DMS79 treated with DMSO at 0.1 percent for 48 hours (cell line): ENCODE data around the gene WFDC1.

Source experiments
- DNase-seq: peaks from one replicate; lab custom pipeline; 2025; lab: John Stamatoyannopoulos, UW

WFDC1 gene

DNA sequence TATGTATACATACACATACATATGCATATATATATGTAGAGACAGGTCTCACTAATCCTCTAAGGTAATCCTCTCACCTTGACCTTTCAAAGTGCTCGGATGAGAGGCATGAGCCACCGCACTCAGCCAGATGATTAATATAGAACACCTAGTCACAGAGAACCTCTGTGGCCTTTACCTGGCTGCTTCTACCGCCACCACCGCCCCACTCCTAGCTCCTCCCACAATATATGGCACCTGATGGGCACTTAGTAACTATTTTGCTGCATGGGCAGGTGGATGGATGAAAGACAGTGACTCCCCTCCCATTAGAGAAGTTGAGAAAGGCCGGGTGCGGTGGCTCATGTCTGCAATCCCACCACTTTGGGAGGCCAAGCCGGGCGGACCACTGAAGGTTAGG lies 57.0 kb downstream of the WFDC1 start:
- no peak for DNase-seq

DNA sequence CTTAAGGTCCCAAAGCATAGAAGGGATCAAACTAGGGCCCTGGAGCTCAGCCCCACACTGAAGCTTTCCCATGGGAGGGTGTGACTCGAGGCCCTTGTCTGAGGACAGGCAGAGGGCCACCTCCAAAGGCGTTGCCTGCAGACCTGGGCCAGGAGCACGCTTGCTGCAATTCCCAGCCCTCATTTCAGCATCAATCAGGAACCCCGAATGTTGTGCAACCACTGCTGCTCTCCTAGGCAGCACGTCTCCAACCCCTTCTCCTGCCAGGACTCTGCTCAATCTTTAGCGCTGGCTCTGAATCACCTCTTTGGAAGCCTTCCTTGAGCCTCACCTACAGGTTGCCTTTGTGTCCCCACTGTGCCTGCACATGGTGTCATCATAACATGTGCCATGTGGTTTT lies 59.6 kb downstream of the WFDC1 start:
- no peak for DNase-seq

DNA sequence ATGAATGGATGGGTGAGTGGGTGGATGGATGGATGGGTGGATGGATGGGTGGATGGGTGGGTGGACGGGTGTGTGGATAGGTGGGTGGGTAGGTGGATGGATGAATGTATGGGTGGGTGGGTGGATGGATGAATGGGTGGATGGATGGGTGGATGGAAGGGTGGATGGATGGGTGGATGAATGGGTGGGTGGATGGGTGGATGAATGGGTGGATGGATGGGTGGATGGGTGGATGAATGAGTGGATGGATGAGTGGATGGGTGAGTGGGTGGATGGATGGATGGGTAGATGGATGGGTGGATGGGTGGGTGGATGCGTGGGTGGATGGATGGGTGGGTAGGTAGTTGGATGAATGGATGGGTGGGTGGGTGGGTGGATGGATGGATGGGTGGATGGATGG lies 60.5 kb downstream of the WFDC1 start:
- no peak for DNase-seq

DNA sequence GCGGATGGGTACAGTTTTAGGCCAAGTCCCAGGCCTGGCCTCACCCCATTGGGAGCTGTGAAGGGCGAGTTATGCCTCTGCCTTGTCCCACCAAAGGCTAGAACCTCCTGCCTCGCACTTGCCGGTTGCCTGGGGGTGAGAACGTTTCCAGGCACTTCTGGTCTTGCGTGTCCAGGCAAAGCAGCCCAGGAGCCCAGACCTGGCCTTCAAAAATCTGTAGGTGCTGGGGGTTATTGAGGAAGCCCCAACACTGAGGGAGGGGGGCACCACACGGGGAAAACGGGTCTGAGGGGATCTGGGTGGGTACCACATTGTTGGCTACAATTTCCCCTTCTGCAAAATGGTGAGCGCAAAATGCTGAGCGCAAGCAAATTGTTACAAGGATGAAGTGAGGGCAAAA lies 61.5 kb downstream of the WFDC1 start:
- no peak for DNase-seq

DNA sequence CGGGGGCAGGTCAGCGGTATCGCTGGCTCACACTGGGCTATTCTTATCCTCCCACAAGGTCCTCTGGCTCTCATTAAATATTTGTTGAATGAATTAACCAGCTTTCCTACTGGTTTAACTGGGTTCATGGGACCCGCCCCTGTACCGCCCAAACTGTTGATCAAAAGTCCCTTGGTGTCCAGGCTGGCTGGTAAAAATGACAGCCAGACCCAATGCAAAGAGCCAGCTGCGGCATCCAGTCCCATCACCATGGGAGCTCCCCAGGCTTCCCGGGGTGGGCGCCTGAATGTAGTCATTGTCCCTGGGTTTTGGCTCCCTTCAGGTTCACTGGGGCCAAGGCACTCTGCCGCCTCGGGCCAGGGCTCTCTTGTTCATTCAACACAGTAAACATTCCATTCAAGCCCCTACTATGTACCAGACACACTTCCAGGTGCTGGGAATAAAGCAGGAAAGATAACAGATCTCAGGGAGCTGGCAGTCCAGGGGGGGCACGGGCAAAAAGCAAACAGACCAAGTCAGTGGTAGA lies 62.0 kb downstream of the WFDC1 start:
- DNase-seq: no peak

DNA sequence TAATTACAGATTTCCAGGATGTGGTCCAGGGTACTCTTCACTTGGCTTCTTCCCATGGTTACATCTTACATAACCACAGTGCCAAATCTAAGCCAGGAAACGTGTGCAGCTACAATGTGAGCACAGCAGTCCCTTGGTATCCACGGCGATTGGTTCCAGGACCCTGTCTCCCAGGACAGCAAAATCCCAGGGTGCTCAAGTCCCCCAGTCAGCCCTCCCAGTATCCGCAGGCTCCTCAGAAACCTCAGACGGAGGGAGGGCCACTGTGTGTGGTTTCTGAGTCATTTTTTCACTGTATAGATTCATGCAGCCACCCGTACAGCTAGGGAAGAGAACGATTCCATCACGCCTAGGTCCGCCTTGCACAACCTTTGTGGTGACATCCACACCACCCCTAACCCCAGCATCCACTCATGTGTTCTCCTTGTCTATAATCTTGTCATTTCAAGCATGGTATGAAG lies 62.5 kb downstream of the WFDC1 start:
- no peak for DNase-seq

DNA sequence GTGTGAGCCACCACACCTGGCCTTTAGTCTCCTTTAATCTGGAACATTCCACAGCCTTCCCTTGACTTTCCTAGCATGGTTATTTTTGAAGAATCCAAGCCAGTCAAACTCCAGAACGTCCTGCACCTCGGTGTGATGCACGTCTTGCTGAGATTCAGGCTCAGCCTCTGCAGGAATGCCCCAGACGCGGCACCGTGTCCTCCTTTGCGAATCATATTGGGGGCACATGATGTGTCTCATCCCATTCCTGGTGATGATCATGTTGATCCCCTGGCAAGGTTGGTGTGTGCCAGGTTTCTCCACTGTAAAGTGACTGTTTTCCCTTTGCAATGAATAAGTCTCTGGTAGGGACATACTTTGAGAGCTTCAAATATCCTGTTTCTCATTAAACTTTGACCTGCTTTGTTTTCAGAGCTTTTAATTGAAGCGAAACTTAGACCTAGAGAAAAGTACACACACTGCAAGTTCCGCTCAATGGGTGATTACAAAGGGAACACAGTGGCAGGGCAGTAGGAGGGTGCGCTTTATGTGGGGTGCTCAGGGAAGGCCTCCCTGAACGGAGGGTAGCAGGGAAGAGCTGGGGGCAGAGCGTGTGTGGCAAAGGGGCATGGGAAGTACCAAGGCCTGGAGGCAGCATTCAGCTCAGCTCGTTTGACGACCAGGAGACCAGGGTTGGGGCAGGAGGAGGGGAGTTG lies 64.1 kb downstream of the WFDC1 start:
- DNase-seq: no peak

DNA sequence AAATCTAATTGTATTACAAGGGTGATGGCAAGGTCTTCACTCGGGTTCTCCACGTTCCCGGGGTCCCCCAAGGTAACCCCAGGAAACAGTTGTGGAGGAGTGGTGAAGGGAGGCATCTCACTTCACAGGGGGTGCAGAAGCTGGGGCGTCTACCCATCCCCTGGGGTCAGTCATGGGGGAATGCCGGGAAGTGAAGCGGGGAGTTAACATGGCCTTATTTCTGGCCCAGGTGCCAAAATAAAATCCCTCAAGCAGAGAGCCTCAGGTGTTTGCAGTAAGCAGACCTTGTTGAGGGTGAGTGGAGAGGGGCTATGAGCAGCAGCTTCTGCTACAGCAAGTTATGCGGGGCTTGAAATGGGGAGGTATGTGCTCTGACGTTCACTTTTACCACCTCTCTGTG lies 64.6 kb downstream of the WFDC1 start:
- DNase-seq: no peak

DNA sequence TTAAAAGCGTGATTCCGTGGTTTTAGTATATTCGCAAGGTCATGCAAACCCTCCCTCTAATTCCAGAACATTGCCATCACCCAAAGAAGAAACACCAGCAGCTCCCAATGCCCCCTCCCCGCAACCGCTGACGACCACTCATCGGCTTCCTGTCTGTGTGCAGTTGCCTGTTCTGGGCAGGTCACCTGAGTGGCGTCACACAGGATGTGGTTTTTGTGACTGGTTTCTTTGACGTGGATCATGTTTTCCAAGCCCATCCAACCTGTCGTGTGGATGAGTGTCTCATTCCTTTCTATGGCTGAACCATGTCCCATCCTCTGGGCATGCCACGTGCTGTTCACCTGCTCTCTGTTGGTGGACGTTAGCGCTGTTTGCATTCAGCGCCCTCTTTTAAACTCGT lies 65.5 kb downstream of the WFDC1 start:
- no peak for DNase-seq

DNA sequence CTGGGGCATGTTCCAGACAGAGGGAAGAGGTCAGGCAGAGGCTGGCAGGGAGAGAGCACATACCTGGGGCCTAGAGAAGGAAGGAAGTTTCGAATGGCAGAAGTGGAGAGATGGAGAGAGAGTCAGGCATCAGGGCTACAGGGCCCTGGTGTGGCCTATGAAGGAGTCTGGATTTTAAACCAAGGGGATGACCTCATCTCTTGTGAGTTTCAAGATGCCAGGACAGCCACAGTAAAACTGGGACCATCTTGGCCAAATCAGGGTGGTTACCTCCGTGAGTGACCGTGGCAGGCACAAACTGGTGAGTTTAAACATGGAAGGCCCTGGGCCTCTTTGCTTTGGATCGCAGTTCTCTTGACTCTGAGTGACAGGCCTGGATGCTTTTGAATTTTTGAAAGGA lies 66.1 kb downstream of the WFDC1 start:
- no peak for DNase-seq

DNA sequence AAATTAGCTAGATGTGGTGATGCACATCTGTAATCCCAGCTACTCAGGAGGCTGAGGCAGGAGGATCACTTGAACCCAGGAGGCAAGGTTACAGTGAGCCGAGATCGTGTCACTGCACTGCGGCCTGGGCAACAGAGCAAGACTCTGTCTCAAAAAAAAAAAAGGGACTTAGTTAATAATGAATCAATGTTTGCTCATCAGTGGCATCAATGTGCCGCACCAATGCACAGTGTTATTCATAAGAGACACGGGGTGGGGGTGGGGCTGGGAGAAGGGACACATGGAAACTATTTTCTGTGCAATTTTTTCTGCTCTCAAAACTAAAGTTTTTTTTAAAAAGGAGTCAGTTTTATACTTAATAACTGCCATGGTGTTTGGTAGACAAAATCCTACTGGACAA lies 66.9 kb downstream of the WFDC1 start:
- DNase-seq: no peak

DNA sequence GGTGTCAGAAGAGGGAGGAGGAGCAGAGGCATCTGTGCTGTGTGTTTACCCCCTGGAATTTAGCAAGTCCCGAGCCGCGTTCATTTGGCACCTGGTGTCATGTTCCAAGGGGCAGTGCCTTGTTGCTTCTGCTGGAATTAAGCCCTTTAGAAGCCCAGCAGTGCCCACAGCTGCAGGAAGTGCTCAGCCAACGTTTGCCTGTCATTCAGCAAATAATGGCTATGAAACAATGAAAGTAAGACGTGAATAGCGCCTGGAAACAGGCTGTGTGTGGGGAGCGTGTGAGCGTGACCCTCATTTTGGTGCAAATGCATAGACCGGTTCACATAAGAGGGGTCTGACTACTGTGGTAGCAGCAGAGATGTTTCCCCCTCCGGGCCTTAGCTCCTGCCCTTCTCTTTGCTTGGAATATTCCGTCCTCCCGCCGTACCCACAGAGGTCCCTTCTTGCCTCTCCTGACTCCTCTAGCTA lies 67.8 kb downstream of the WFDC1 start:
- DNase-seq: no peak

DNA sequence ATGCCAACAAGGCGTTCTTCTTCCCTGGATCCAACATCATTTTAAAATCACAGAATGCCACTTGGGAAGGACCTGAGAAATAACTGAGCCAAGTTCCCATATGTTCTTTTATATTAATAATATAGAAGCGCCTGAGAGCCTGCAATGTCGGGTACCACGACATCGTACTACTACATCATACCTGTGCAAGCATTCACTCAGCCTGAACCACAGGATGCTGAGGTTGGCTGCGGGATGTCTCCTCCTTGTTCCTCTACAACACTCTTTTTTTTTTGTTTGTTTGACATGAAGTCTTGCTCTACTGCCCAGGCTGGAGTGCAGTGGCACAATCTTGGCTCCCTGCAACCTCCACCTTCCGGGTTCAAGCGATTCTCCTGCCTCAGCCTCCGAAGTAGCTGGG lies 71.5 kb downstream of the WFDC1 start:
- no peak for DNase-seq

DNA sequence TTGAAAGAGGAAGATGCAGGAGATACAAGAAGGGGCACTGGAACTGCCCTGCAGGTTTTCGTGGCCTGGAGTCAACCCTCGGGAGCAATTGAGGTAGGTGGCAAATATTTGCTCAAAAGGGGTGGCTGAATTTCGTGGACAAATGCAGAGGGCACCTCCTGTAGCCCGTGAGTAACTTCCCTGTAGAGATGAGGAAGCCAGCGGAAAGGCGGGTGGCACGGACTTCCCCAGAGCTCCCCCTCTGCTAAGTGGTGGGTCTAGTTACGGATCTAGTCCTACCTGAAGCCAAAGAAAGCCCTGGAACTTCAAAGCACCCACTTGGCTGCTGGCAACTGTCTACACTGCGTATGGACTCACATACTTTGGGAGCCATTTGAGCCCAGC lies 72.6 kb downstream of the WFDC1 start:
- no peak for DNase-seq

DNA sequence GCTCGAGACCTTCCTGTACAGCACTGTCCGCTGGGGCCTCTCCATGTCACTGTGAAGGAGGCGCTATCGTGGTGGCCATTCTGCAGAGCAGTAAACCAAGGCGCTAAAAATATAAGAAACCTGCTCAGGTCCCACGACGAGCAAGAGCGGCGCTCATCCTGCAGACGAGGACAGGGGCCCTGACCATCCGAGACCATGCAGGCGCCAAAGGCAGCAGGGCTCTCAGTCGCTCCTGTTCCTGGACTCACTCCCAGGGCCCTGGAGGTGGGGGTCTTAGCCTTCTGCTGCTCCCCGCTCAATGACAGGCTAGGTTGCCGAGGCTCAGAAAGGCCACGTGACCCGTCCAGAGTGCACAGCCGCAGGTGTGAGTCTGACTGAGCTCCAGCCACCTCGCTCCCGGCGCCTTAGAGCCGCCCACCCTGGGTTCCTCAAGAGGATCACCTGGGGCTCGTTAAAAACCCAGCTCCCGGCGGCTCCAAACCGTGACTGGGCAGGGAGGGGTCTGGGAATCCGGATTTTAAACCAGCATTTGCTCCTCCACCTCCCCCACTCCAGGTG lies 73.2 kb downstream of the WFDC1 start:
- peak; percentile 61 for DNase-seq

DNA sequence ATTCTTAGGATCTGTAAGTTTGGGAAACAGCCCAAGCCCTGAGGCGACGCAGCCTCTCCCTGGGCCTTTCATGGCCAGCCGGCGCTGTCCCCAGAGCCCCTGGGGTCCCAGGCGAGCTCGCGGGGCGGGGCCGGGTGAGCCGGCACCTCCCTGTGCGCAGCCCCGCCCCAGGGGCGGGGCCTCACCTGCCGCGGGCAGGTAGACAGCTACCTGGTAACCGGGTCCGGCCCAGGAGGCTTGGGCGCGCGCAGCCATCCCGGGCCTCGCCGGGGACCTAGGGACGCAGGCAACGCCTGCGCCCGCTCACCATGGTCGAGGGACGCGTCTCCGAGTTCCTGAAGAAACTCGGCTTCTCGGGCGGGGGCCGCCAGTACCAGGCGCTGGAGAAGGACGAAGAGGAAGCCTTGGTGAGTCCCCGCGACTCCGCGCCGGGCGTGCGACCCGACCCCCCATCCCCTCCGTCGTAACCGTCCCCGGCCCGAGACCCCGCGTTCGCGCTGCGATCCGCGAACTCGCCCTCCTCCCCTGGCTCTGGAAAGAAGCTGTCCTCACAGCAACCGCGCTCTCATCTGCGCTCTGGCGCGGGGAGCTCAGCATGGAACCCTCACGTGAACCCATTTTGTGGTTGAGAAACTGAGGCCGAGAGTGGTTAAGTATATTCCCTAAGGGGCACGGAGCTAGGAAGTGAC lies 73.8 kb downstream of the WFDC1 start, which contains the start of gene ATP2C2:
TSS of gene ATP2C2 (plus strand) at position 231 of the 689 bp plus-strand sequence. CDS start at position 309, 78 bp downstream.
- peak; percentile 61 for DNase-seq

DNA sequence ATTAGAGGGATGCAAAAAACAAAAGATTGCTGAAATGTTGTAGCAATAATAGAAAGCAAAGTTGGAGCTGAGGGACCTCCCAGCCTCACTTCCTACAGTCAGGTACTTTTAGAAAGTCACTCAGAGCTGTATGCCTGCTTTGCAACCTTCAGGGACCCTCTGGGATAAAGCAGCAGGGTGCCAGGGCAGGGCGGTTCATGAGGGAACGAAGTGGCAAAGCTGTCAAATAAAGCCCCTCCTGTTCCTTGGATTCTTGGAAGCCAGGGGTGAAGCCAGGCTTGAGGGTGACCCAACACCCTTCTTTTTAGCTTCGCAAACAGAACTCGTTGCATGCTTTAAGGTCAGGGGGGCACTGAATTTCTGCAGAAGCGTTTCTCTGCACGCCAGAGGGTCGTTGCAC lies 74.4 kb downstream of the WFDC1 start:
- no peak for DNase-seq

DNA sequence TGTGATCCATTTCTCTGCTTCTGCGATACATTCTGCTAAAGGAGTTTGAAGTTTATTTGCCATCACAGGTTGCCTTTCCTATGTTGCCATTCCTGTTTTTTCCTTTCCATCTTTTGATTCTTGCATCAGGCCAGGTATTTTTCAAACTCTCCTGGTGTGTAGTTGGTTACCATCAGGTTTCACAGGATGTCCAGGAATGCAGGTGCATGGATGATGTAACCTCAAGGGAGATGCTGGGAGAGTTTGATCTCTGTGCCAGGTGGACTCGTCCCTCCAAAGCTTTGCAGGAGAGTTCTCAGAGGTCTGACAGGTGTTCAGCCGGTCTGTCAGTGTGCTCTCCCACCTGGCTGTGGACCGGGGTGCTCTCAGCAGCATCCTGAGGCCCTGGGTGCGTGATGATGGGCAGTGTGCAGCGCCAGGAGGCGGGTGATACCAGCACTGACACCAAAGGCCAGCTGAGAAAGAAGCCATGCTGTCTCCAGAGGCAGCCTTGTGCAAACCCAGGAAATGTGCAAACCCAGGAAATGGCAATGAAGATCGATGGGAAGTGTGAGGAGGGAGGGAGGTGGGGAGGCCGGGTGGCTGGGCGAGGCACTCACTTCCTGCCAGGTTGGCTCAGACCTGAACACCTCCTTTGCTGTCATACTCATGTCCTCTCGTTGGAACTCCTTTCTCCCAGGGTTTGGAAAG lies 75.4 kb downstream of the WFDC1 start:
- DNase-seq: no peak

DNA sequence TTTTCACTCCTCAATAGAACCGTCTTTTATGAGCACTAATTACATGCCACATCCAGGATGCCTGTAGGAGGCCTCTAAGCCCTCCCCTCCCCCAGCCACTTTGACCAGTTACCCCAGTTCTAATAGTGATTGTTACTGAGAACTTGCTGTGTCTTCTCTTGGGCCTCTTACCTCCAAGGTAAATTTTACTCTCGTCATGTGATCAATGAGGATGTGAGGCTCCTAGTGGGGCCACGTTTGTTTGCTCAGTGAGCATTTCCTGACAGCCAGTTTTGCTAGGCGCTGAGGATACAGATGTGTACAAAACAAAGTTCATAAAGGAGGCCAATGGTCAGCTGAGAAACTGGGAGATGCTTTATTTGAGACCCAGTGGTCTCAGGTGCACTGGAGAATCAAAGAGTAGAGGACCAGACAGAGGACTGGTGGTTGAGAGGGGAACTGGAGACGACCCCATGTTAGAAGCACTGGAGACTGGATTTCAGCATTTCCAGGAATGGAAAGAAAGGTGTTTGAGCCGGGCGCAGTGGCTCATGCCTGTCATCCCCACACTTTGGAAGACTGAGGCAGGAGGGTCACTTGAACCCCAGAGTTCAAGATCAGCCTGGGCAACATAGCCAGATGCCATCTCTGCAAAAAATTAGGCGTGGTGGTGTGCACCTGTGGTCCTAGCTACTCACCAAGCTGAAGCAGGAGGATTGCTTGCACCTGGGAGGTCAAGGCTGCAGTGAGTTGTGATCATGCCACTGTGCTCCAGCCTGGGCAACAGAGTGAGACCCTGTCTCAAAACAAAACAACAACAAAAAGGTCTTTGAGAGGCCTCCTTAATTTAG lies 76.3 kb downstream of the WFDC1 start:
- DNase-seq: no peak

DNA sequence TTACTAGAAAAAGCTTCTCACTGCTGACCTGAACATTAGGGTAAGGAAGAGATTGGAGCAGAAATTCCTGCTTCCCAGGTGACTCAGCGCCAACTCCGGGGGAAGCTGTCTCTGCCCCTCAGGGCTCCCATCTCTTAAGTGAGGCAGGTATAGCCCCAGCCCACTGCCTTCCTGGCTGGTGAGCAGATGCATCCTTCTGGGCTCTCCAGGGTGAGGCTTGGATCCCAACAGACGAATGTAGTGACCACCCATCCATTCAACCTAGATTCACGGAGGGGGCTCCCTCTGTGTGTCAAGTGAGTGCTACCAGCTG lies 76.8 kb downstream of the WFDC1 start:
- no peak for DNase-seq

DNA sequence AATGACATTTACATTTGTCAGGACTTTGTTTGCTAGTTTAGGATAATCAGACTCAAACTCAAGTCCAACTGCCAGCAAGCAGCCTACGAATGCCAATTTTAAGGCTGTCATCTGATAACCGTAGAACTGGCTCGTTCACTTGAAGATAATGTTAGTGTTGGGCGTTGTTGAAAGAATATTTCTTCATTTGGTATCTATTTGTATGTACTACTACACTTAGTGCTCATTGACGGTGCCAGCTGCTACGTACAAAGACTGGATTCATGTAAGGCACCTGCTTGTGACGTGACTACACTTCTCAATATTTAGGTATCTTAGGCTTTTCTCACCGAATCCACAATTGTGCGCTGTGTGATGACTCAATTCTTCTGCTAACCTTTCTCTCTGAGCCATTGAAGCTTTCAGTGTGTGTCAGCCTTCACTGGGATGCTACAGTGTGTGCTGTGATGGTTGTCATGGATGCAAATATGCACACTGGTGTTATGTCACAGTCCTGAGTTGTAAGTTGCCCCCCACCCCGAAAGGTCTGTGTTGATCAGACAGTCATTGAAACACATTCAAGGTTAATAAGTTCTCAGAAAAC lies 79.3 kb downstream of the WFDC1 start:
- no peak for DNase-seq
